GM15510 (cell line): Measurements from ENCODE around the gene ACACA.

Source experiments
- POLR2A ChIP-seq: IDR thresholded peaks from 3 replicates; pipeline ENCODE4 v1.6.1; 2011; ENCODE audit warnings: borderline replicate concordance; ENCODE audit not compliant: insufficient read length; ENCODE audit errors: extremely low read depth

ACACA gene

GRCh38 chr17:37191219-37191618, 215.4 kb downstream of the ACACA start:
- no peak for TF ChIP-seq POLR2A

- TF ChIP-seq POLR2A: no peak
Observed at GRCh38 chr17:37190493-37190892, 216.1 kb downstream of the ACACA start.

- no peak for TF ChIP-seq POLR2A
Observed at GRCh38 chr17:37188157-37188556, 218.5 kb downstream of the ACACA start.

GRCh38 chr17:37187262-37187661, 219.4 kb downstream of the ACACA start:
- TF ChIP-seq POLR2A: no peak

GRCh38 chr17:37182786-37183465, 223.7 kb downstream of the ACACA start:
- TF ChIP-seq POLR2A: no peak

GRCh38 chr17:37180376-37180775, 226.3 kb downstream of the ACACA start:
- TF ChIP-seq POLR2A: no peak

GRCh38 chr17:37179893-37180292, 226.7 kb downstream of the ACACA start:
- TF ChIP-seq POLR2A: no peak

- no peak for TF ChIP-seq POLR2A
Observed at GRCh38 chr17:37177254-37177870, 229.3 kb downstream of the ACACA start.

- no peak for TF ChIP-seq POLR2A
Observed at GRCh38 chr17:37176723-37177122, 229.9 kb downstream of the ACACA start.

GRCh38 chr17:37174205-37174604, 232.4 kb downstream of the ACACA start:
- TF ChIP-seq POLR2A: no peak

- no peak for TF ChIP-seq POLR2A
Observed at GRCh38 chr17:37170881-37171425, 235.7 kb downstream of the ACACA start.

- TF ChIP-seq POLR2A: no peak
Observed at GRCh38 chr17:37168731-37169353, 237.8 kb downstream of the ACACA start.

GRCh38 chr17:37167756-37168155, 238.9 kb downstream of the ACACA start:
- no peak for TF ChIP-seq POLR2A

GRCh38 chr17:37164057-37164456, 242.6 kb downstream of the ACACA start:
- TF ChIP-seq POLR2A: no peak

GRCh38 chr17:37162800-37163199, 243.8 kb downstream of the ACACA start:
- no peak for TF ChIP-seq POLR2A

- no peak for TF ChIP-seq POLR2A
Observed at GRCh38 chr17:37160944-37161343, 245.7 kb downstream of the ACACA start.
